Kidney (tissue), 14 donors: Measurements from ENCODE around the gene MUC5AC. TPM values are rescaled to one million over a fixed set of nuclear protein-coding genes. Genes with fewer than 3 reads are reported as not detected.

Experiments used
- DNase-seq, 5 donors: peaks; one replicate each; pipeline ENCODE4 v3.0.0-alpha.2; 2013 to 2020
- FAIRE-seq: peaks from 2 replicates; lab custom pipeline; 2012; peaks lifted over from hg19 to GRCh38; lab: Jason Lieb, UNC
- H3K27ac ChIP-seq, 2 donors: one replicate each; pipeline ENCODE4 v1.7.0; 2013; ENCODE audit warnings: low read depth in 2 of 2, low read length in 2 of 2, inconsistent platforms in 1 of 2
- H3K27me3 ChIP-seq: one replicate; pipeline ENCODE4 v1.7.1; 2013; ENCODE audit warnings: low read length, inconsistent platforms; ENCODE audit not compliant: control insufficient read depth, insufficient read depth
- H3K36me3 ChIP-seq, 3 donors: one replicate each; pipeline versions ENCODE4 v1.7.0 to v1.7.1; 2013; ENCODE audit warnings: low read length in 3 of 3, control low read depth in 1 of 3, inconsistent platforms in 1 of 3; ENCODE audit not compliant: insufficient read depth in 3 of 3, control insufficient read depth in 2 of 3
- H3K4me1 ChIP-seq, 3 donors: one replicate each; pipeline versions ENCODE4 v1.7.0 to v1.7.1; 2013; ENCODE audit warnings: low read length in 3 of 3, inconsistent platforms in 1 of 3, low read depth in 1 of 3; ENCODE audit not compliant: control insufficient read depth in 2 of 3, insufficient read depth in 2 of 3
- H3K4me3 ChIP-seq, 3 donors: one replicate each; pipeline versions ENCODE4 v1.7.0 to v1.8.1; 2013; ENCODE audit warnings: low read length in 3 of 3, control low read depth in 1 of 3, inconsistent platforms in 1 of 3
- H3K9ac ChIP-seq, 3 donors: one replicate each; pipeline versions ENCODE4 v1.7.0 to v1.7.1; 2013; ENCODE audit warnings: low read length in 3 of 3, control low read depth in 1 of 3, inconsistent platforms in 1 of 3
- H3K9me3 ChIP-seq, 3 donors: one replicate each; pipeline versions ENCODE4 v1.7.0 to v1.7.1; 2013; ENCODE audit warnings: low read length in 3 of 3, control low read depth in 1 of 3, inconsistent platforms in 1 of 3; ENCODE audit not compliant: control insufficient read depth in 2 of 3, insufficient read depth in 1 of 3
- intact Hi-C: fragments of 100-400 bp; cut with DNase I; formaldehyde crosslinking; loops from one replicate; pipeline ENCODE4 v1.11.1; 2022
- polyA plus RNA-seq: library from polyadenylated mRNA; stranded (reverse); fragments of 350-450 nt; fragmentation: Illumina TruSeq; extraction: RNeasy Lipid Tissue Mini Kit (QIAGEN cat#74804); gene quantifications from one replicate; pipeline ENCODE4 v1.2.3, GENCODE V29; 2014; ENCODE audit warnings: low read depth, low replicate concordance; ENCODE audit not compliant: insufficient read depth
- total RNA-seq: library from RNA; stranded (reverse); fragmentation: NEBNext Ultra II Directional; extraction: Animal tissue kit (Norgen Biotek cat#: 25700); gene quantifications from one replicate; pipeline ENCODE4 v1.2.1, GENCODE V29; 2021
- TF ChIP-seq, protein P1 (sequence below): IDR thresholded peaks from 3 replicates; pipeline ENCODE4 v1.5.1; 2012; ENCODE audit warnings: mild to moderate bottlenecking, moderate library complexity, borderline replicate concordance; ENCODE audit not compliant: insufficient read depth; ENCODE audit errors: extremely low read depth
- donor health status: control.
- donor health status: control.
- donor health status: control.
- donor health status: control.
- donor health status: control.
- donor health status: DM: yes; HTN: yes; CAD: no.
- donor health status: Normal renal cell carcinoma (clear cell type).

The MUC5AC gene
- total and polyA plus RNA-seq, 2 donors from 2014 or later = 0.03 TPM; not detected in 1

- TF ChIP-seq, protein P1, sequence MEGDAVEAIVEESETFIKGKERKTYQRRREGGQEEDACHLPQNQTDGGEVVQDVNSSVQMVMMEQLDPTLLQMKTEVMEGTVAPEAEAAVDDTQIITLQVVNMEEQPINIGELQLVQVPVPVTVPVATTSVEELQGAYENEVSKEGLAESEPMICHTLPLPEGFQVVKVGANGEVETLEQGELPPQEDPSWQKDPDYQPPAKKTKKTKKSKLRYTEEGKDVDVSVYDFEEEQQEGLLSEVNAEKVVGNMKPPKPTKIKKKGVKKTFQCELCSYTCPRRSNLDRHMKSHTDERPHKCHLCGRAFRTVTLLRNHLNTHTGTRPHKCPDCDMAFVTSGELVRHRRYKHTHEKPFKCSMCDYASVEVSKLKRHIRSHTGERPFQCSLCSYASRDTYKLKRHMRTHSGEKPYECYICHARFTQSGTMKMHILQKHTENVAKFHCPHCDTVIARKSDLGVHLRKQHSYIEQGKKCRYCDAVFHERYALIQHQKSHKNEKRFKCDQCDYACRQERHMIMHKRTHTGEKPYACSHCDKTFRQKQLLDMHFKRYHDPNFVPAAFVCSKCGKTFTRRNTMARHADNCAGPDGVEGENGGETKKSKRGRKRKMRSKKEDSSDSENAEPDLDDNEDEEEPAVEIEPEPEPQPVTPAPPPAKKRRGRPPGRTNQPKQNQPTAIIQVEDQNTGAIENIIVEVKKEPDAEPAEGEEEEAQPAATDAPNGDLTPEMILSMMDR = no peak
- no peak overlapping the region for H3K9ac ChIP-seq
These were observed 79.4 kb downstream of the MUC5AC start for GRCh38 chr11:1237128-1237580.

DNA sequence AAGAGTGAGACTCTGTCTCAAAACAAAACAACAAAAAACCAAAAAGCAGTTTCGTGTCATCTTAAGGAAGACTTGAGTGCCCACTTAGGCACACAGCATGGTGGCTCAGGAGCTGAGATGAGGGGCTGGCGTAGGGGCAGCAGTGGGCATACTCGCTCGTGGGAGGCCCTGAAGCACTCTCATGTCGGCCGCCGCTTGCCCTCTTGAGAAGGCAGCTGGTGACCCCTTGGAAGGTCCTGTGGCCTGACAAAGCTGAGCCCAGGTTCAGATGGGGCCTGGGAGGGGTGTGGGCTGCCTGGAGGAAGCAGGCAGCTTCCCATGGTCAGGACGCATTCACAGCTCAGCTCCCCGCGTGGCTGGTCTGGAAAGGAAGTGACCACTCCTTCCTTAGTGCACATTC is 80.1 kb downstream of the MUC5AC start:
- Histone ChIP-seq H3K9ac (no peak overlapping the region), H3K9me3 (no peaks in the 10 kb centered on the region), H3K27me3 (no peaks in the 10 kb centered on the region), H3K27ac (no peak overlapping the region), H3K4me1 (no peaks in the 10 kb centered on the region), H3K36me3 (no peaks in the 10 kb centered on the region), H3K4me3 (no peak overlapping the region)
- intact Hi-C loops = no loop called here
- FAIRE-seq = no peak
- peak in 1 of 5 donors; percentile 46 for DNase-seq
- TF ChIP-seq, protein P1 = no peak

More at GRCh38 chr11:1237128-1237580, 79.4 kb downstream of the MUC5AC start:
- Histone ChIP-seq H3K36me3 (no peaks in the 10 kb centered on the region), H3K4me3 (no peak overlapping the region), H3K4me1 (no peaks in the 10 kb centered on the region), H3K27me3 (no peaks in the 10 kb centered on the region), H3K27ac (no peak overlapping the region), H3K9me3 (no peaks in the 10 kb centered on the region)
- DNase-seq (peak in 1 of 5 donors; percentile 45), FAIRE-seq (no peak)
- intact Hi-C loops = no loop called here

DNA sequence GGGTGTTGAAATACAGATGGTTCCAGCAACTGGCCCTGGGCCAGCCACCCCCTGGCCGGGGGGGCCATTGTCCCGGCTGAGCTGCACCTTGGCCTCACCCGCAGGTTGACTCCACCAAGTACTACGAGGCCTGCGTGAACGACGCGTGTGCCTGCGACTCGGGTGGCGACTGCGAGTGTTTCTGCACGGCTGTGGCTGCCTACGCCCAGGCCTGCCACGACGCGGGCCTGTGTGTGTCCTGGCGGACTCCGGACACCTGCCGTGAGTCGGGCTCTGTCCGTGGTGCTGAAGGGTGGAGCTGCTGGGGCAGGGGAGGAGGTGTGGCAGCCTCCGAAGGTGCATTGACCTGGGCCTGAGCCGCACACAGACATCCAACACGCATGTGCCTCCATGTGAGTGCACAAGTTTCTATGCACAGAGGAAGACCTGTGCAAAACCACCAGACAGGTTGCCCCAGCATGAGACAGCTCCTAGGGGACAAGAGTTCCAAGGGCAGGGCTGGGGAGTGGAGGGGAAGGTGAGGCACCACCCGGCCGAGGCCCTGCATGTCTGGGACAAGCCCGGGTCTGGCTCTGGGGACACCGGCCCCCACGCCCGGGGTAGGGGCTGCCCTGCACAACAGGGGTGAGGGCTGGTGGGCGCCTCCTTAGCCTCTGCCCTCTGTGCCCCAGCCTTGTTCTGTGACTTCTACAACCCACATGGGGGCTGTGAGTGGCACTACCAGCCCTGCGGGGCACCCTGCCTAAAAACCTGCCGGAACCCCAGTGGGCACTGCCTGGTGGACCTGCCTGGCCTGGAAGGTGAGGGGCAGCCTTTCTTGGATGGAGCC is 81.2 kb downstream of the MUC5AC start:
- Histone ChIP-seq H3K4me1 (no peaks in the 10 kb centered on the region), H3K36me3 (no peaks in the 10 kb centered on the region), H3K9me3 (no peaks in the 10 kb centered on the region), H3K27ac (no peak overlapping the region), H3K4me3 (no peak overlapping the region), H3K27me3 (no peaks in the 10 kb centered on the region), H3K9ac (no peak overlapping the region)
- intact Hi-C loops = no loop called here
- DNase-seq = peak in 3 of 5 donors; percentile 74 to 79 (median 78)
- FAIRE-seq = no peak
- TF ChIP-seq, protein P1 = no peak
